Liver (tissue), 3 donors: ENCODE measurements around the gene RAB4A.

Source experiments
- RAD21 ChIP-seq, 2 donors: IDR thresholded peaks; 2 replicates each; pipeline ENCODE4 v1.6.1; 2016; ENCODE audit warnings: antibody characterized with exemption in 2 of 2, mild to moderate bottlenecking in 2 of 2
- TF ChIP-seq, protein P1 (sequence below): fragments of 150-350 bp; IDR thresholded peaks from 2 replicates; pipeline ENCODE4 v1.5.1; 2017; ENCODE audit warnings: improper control_type of control experiment, low read depth, low read length; ENCODE audit not compliant: missing input control
- donor health status: healthy.
- donor health status: healthy.

DNA sequence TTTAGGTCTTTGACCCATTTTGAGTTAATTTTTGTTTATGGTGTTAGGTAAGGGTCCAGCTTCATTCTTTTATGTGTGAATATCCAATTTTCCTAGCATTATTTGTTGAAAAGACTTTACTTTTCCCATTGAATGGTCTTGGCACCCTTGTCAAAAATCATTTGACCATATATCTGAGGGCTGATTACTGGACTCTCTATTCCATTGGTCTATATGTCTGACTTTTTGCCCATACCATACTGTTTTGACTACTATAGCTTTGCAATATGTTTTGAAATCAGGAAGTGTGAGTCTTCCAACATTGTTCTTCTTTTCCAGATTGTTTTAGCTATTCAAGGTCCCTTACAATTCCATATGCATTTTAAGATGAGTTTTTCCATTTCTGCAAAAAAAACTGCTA is 83.3 kb downstream of the RAB4A start:
- TF ChIP-seq RAD21 (IDR thresholded peaks at IDR 0.05), result no peak
- TF ChIP-seq, protein P1, sequence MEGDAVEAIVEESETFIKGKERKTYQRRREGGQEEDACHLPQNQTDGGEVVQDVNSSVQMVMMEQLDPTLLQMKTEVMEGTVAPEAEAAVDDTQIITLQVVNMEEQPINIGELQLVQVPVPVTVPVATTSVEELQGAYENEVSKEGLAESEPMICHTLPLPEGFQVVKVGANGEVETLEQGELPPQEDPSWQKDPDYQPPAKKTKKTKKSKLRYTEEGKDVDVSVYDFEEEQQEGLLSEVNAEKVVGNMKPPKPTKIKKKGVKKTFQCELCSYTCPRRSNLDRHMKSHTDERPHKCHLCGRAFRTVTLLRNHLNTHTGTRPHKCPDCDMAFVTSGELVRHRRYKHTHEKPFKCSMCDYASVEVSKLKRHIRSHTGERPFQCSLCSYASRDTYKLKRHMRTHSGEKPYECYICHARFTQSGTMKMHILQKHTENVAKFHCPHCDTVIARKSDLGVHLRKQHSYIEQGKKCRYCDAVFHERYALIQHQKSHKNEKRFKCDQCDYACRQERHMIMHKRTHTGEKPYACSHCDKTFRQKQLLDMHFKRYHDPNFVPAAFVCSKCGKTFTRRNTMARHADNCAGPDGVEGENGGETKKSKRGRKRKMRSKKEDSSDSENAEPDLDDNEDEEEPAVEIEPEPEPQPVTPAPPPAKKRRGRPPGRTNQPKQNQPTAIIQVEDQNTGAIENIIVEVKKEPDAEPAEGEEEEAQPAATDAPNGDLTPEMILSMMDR, result no peak
